Stomach (tissue), 4 donors: Measurements from ENCODE around the gene RNF6.

Experiments used
- CTCF ChIP-seq, 7 experiments: fragments of 450-650 bp in 4 of 7; fragments of 200-600 bp in 3 of 7; sonication (generic) in 3 of 7; IDR thresholded peaks; one replicate each; pipeline ENCODE4 v1.5.1; 2016 to 2019; ENCODE audit warnings: antibody characterized with exemption in 7 of 7, control low read depth in 2 of 7, mild to moderate bottlenecking in 1 of 7
- POLR2A ChIP-seq, 4 donors: fragments of 450-650 bp; IDR thresholded peaks; one replicate each; pipeline ENCODE4 v1.6.1; 2016; ENCODE audit warnings: antibody characterized with exemption in 4 of 4, control low read depth in 2 of 4, mild to moderate bottlenecking in 1 of 4, moderate library complexity in 1 of 4
- POLR2AphosphoS5 ChIP-seq, 3 donors: sonication (generic); formaldehyde crosslinking; IDR thresholded peaks; one replicate each; pipeline ENCODE4 v1.6.1; 2016; ENCODE audit warnings: antibody characterized with exemption in 3 of 3

GRCh38 chr13:26247608-26248007 is 25.5 kb upstream of the RNF6 start:
- TF ChIP-seq CTCF (IDR thresholded peaks at IDR 0.05) (no peak), POLR2A (IDR thresholded peaks at IDR 0.05) (no peak), POLR2AphosphoS5 (IDR thresholded peaks at IDR 0.05) (no peak)
